ENCODE results near the gene OLFML2B.

Gene OLFML2B

GRCh38 chr1:161948435-161948834 lies 75.2 kb downstream of the OLFML2B start:
- peak in 1 of 2 donors; percentile 51 for DNase-seq
- no peaks in the 10 kb centered on the region for H3K9me3 ChIP-seq (ENCODE audit: insufficient read depth, low read depth, low read length)
- no peak overlapping the region for H3K27ac ChIP-seq (ENCODE audit: low read depth, low read length)
- H3K4me3 ChIP-seq (ENCODE audit: low read depth, low read length), result no peak overlapping the region
- H3K79me2 ChIP-seq (ENCODE audit: control insufficient read depth, insufficient read depth, low read length, poor library complexity), result no peaks in the 10 kb centered on the region
- H2BK12ac ChIP-seq (ENCODE audit: low read length), result no peak overlapping the region
- H3K27me3 ChIP-seq (ENCODE audit: insufficient read depth, low read length), result no peaks in the 10 kb centered on the region
- H3K4ac ChIP-seq (ENCODE audit: low read depth, low read length), result no peak overlapping the region
- no peak overlapping the region for H4K91ac ChIP-seq (ENCODE audit: low read depth, low read length)
- no peak overlapping the region for H3K18ac ChIP-seq (ENCODE audit: low read length)
- H2BK5ac ChIP-seq (ENCODE audit: low read depth, low read length, poor library complexity), result no peak overlapping the region
- no peak overlapping the region for H2AFZ ChIP-seq (ENCODE audit: insufficient read depth, low read length, poor library complexity)
- H3K79me1 ChIP-seq (ENCODE audit: low read length), result peaks cover 3% of the 10 kb centered on the region
- no peak overlapping the region for H4K8ac ChIP-seq (ENCODE audit: low read depth, low read length)
- H3K36me3 ChIP-seq (ENCODE audit: control insufficient read depth in 1 of 2, insufficient read depth in 2 of 2, low read length in 2 of 2), result no peaks in the 10 kb centered on the region
- H4K12ac ChIP-seq (ENCODE audit: low read depth, low read length), result no peak overlapping the region
- H3K9ac ChIP-seq (ENCODE audit: low read length), result no peak overlapping the region
- peaks cover 0 to 1% of the 10 kb centered on the region in 2 experiments for H3K4me1 ChIP-seq (ENCODE audit: control insufficient read depth in 1 of 2, insufficient read depth in 2 of 2, low read length in 2 of 2)
- H2BK120ac ChIP-seq (ENCODE audit: insufficient read depth, low read length, poor library complexity), result no peak overlapping the region
- no peak overlapping the region for H3K4me2 ChIP-seq (ENCODE audit: low read length)
- no peak overlapping the region for H3K14ac ChIP-seq (ENCODE audit: low read length)
- no peak overlapping the region for H2AK5ac ChIP-seq (ENCODE audit: low read length)
- WGBS (ENCODE audit: extremely low coverage, insufficient coverage, insufficient read length), result no CpG with 5 or more reads among the region's 4 CpGs
- H3K23ac ChIP-seq (ENCODE audit: low read length), result no peak overlapping the region

- H3K14ac ChIP-seq (ENCODE audit: low read length), result no peak overlapping the region
- H3K27ac ChIP-seq (ENCODE audit: low read depth, low read length), result no peak overlapping the region
- H2BK5ac ChIP-seq (ENCODE audit: low read depth, low read length, poor library complexity), result no peak overlapping the region
- H3K4me3 ChIP-seq (ENCODE audit: low read depth, low read length), result no peak overlapping the region
- peaks cover 0 to 3% of the 10 kb centered on the region in 2 experiments for H3K4me1 ChIP-seq (ENCODE audit: control insufficient read depth in 1 of 2, insufficient read depth in 2 of 2, low read length in 2 of 2)
- no peak overlapping the region for H4K91ac ChIP-seq (ENCODE audit: low read depth, low read length)
- H3K18ac ChIP-seq (ENCODE audit: low read length), result no peak overlapping the region
- H3K27me3 ChIP-seq (ENCODE audit: insufficient read depth, low read length), result no peaks in the 10 kb centered on the region
- no CpG with 5 or more reads among the region's 5 CpGs for WGBS (ENCODE audit: extremely low coverage, insufficient coverage, insufficient read length)
- H2AK5ac ChIP-seq (ENCODE audit: low read length), result no peak overlapping the region
- H3K9me3 ChIP-seq (ENCODE audit: insufficient read depth, low read depth, low read length), result no peaks in the 10 kb centered on the region
- no peak overlapping the region for H3K23ac ChIP-seq (ENCODE audit: low read length)
- H2BK12ac ChIP-seq (ENCODE audit: low read length), result no peak overlapping the region
- peaks cover 3% of the 10 kb centered on the region for H3K79me1 ChIP-seq (ENCODE audit: low read length)
- H2AFZ ChIP-seq (ENCODE audit: insufficient read depth, low read length, poor library complexity), result no peak overlapping the region
- no peak overlapping the region for H4K12ac ChIP-seq (ENCODE audit: low read depth, low read length)
- no peak overlapping the region for H4K8ac ChIP-seq (ENCODE audit: low read depth, low read length)
- no peak overlapping the region for H3K4me2 ChIP-seq (ENCODE audit: low read length)
- no peaks in the 10 kb centered on the region for H3K36me3 ChIP-seq (ENCODE audit: control insufficient read depth in 1 of 2, insufficient read depth in 2 of 2, low read length in 2 of 2)
- no peak overlapping the region for H3K4ac ChIP-seq (ENCODE audit: low read depth, low read length)
- no peak overlapping the region for H3K9ac ChIP-seq (ENCODE audit: low read length)
- H3K79me2 ChIP-seq (ENCODE audit: control insufficient read depth, insufficient read depth, low read length, poor library complexity), result no peaks in the 10 kb centered on the region
- DNase-seq, result peak in 1 of 2 donors; percentile 43
- H2BK120ac ChIP-seq (ENCODE audit: insufficient read depth, low read length, poor library complexity), result no peak overlapping the region
Observed at GRCh38 chr1:161946071-161946987, 77.3 kb downstream of the OLFML2B start.

GRCh38 chr1:161945306-161946060 lies 78.2 kb downstream of the OLFML2B start:
- Histone ChIP-seq H3K27me3 (ENCODE audit: insufficient read depth, low read length) (no peaks in the 10 kb centered on the region), H3K4me3 (ENCODE audit: low read depth, low read length) (no peak overlapping the region), H2BK120ac (ENCODE audit: insufficient read depth, low read length, poor library complexity) (no peak overlapping the region), H2BK12ac (ENCODE audit: low read length) (no peak overlapping the region), H3K9me3 (ENCODE audit: insufficient read depth, low read depth, low read length) (no peaks in the 10 kb centered on the region), H3K14ac (ENCODE audit: low read length) (no peak overlapping the region), H2AK5ac (ENCODE audit: low read length) (no peak overlapping the region), H3K36me3 (ENCODE audit: control insufficient read depth in 1 of 2, insufficient read depth in 2 of 2, low read length in 2 of 2) (no peaks in the 10 kb centered on the region), H4K12ac (ENCODE audit: low read depth, low read length) (no peak overlapping the region), H4K8ac (ENCODE audit: low read depth, low read length) (no peak overlapping the region), H2BK5ac (ENCODE audit: low read depth, low read length, poor library complexity) (no peak overlapping the region), H3K79me2 (ENCODE audit: control insufficient read depth, insufficient read depth, low read length, poor library complexity) (no peaks in the 10 kb centered on the region), H3K79me1 (ENCODE audit: low read length) (peaks cover 3% of the 10 kb centered on the region), H3K4me2 (ENCODE audit: low read length) (no peak overlapping the region), H3K23ac (ENCODE audit: low read length) (no peak overlapping the region), H4K91ac (ENCODE audit: low read depth, low read length) (no peak overlapping the region), H2AFZ (ENCODE audit: insufficient read depth, low read length, poor library complexity) (no peak overlapping the region), H3K18ac (ENCODE audit: low read length) (no peak overlapping the region), H3K4me1 (ENCODE audit: control insufficient read depth in 1 of 2, insufficient read depth in 2 of 2, low read length in 2 of 2) (peaks cover 0 to 3% of the 10 kb centered on the region in 2 experiments), H3K9ac (ENCODE audit: low read length) (no peak overlapping the region), H3K27ac (ENCODE audit: low read depth, low read length) (no peak overlapping the region), H3K4ac (ENCODE audit: low read depth, low read length) (no peak overlapping the region)
- DNase-seq, result peak; percentile 11 to 79
- no CpG with 5 or more reads among the region's 3 CpGs for WGBS (ENCODE audit: extremely low coverage, insufficient coverage, insufficient read length)

GRCh38 chr1:161944381-161944780 lies 79.3 kb downstream of the OLFML2B start:
- H3K27ac ChIP-seq (ENCODE audit: low read depth, low read length), result no peak overlapping the region
- H3K36me3 ChIP-seq (ENCODE audit: control insufficient read depth in 1 of 2, insufficient read depth in 2 of 2, low read length in 2 of 2), result no peaks in the 10 kb centered on the region
- H3K4me2 ChIP-seq (ENCODE audit: low read length), result no peak overlapping the region
- no peak overlapping the region for H4K8ac ChIP-seq (ENCODE audit: low read depth, low read length)
- H2AK5ac ChIP-seq (ENCODE audit: low read length), result no peak overlapping the region
- no peak overlapping the region for H2BK120ac ChIP-seq (ENCODE audit: insufficient read depth, low read length, poor library complexity)
- DNase-seq, result peak in 1 of 2 donors; percentile 37
- H3K27me3 ChIP-seq (ENCODE audit: insufficient read depth, low read length), result no peaks in the 10 kb centered on the region
- no CpG with 5 or more reads among the region's 2 CpGs for whole genome bisulfite sequencing (ENCODE audit: extremely low coverage, insufficient coverage, insufficient read length)
- no peak overlapping the region for H3K4me3 ChIP-seq (ENCODE audit: low read depth, low read length)
- H3K9me3 ChIP-seq (ENCODE audit: insufficient read depth, low read depth, low read length), result no peaks in the 10 kb centered on the region
- H3K79me2 ChIP-seq (ENCODE audit: control insufficient read depth, insufficient read depth, low read length, poor library complexity), result no peaks in the 10 kb centered on the region
- no peak overlapping the region for H4K12ac ChIP-seq (ENCODE audit: low read depth, low read length)
- H3K79me1 ChIP-seq (ENCODE audit: low read length), result peaks cover 3% of the 10 kb centered on the region
- H3K14ac ChIP-seq (ENCODE audit: low read length), result no peak overlapping the region
- no peak overlapping the region for H3K18ac ChIP-seq (ENCODE audit: low read length)
- peaks cover 0 to 3% of the 10 kb centered on the region in 2 experiments for H3K4me1 ChIP-seq (ENCODE audit: control insufficient read depth in 1 of 2, insufficient read depth in 2 of 2, low read length in 2 of 2)
- no peak overlapping the region for H4K91ac ChIP-seq (ENCODE audit: low read depth, low read length)
- no peak overlapping the region for H3K9ac ChIP-seq (ENCODE audit: low read length)
- peak overlapping the region; percentile 40 for H3K23ac ChIP-seq (ENCODE audit: low read length)
- no peak overlapping the region for H2BK5ac ChIP-seq (ENCODE audit: low read depth, low read length, poor library complexity)
- H2BK12ac ChIP-seq (ENCODE audit: low read length), result no peak overlapping the region
- no peak overlapping the region for H3K4ac ChIP-seq (ENCODE audit: low read depth, low read length)
- H2AFZ ChIP-seq (ENCODE audit: insufficient read depth, low read length, poor library complexity), result no peak overlapping the region
